OCI-LY7 (cell line): ENCODE measurements around the gene SEC23IP. TPM values are rescaled to one million over a fixed set of nuclear protein-coding genes. Genes with fewer than 3 reads are reported as not detected.
"Not testable (repeated sequence)": the region's sequence is repeated elsewhere in the genome, so short reads cannot be mapped to it uniquely, and the experiment has no call there.

Experiments
- BruUV-seq: library from RNA; stranded (reverse); fragments of 400-500 nt; replicated peaks from 2 replicates; lab custom pipeline; 2021; lab: Mats Ljungman, UMichigan
- CTCF ChIA-PET: fragments of 300-600 bp; sonication (Branson Sonifier 250); formaldehyde crosslinking; loops from one replicate; lab custom pipeline; 2022; ENCODE audit warnings: antibody characterized with exemption; ENCODE audit not compliant: unreplicated experiment; lab: Charles Lee
- POLR2A ChIA-PET: fragments of 300-600 bp; sonication (Branson Sonifier 250); formaldehyde crosslinking; loops from one replicate; lab custom pipeline; 2022; ENCODE audit warnings: antibody characterized with exemption; lab: Charles Lee
- DNase-seq: peaks from one replicate; pipeline ENCODE4 v3.0.0-alpha.2; 2015; ENCODE audit warnings: low spot score
- H2AFZ ChIP-seq: fragments of 200-600 bp; sonication (generic), shearing (Covaris generic); 2 replicates; pipeline ENCODE4 v1.6.1; 2014; ENCODE audit warnings: mild to moderate bottlenecking, antibody characterized with exemption, low read length, moderate library complexity
- H3K27ac ChIP-seq: fragments of 200-600 bp; sonication (generic); 2 replicates; pipeline ENCODE4 v1.5.1; 2014; ENCODE audit warnings: mixed run types, low read depth, mild to moderate bottlenecking, moderate library complexity, low read length, inconsistent platforms; ENCODE audit not compliant: poor library complexity, severe bottlenecking
- H3K36me3 ChIP-seq: fragments of 200-600 bp; sonication (generic); 2 replicates; pipeline ENCODE4 v1.6.1; 2014; ENCODE audit warnings: mild to moderate bottlenecking, antibody characterized with exemption, low read length, moderate library complexity, mixed read lengths; ENCODE audit not compliant: insufficient read depth
- H3K4me1 ChIP-seq: fragments of 200-600 bp; sonication (generic); 2 replicates; pipeline ENCODE4 v1.5.1; 2014; ENCODE audit warnings: mild to moderate bottlenecking, low read length; ENCODE audit not compliant: insufficient read depth, poor library complexity, severe bottlenecking
- H3K4me2 ChIP-seq: fragments of 200-600 bp; sonication (generic); 2 replicates; pipeline ENCODE4 v1.6.1; 2014; ENCODE audit warnings: mild to moderate bottlenecking, low read length
- H3K4me3 ChIP-seq: fragments of 200-600 bp; sonication (generic); 2 replicates; pipeline ENCODE4 v1.5.1; 2014; ENCODE audit warnings: mild to moderate bottlenecking, low read depth, low read length; ENCODE audit not compliant: poor library complexity, severe bottlenecking
- H3K79me2 ChIP-seq: fragments of 200-600 bp; sonication (generic); 2 replicates; pipeline ENCODE4 v1.6.1; 2016; ENCODE audit warnings: low read depth, mild to moderate bottlenecking, low read length, moderate library complexity, mixed read lengths; ENCODE audit not compliant: insufficient read depth
- H3K9me2 ChIP-seq: fragments of 200-600 bp; sonication (generic); 2 replicates; pipeline ENCODE4 v1.6.1; 2016; ENCODE audit warnings: mild to moderate bottlenecking, low read length, mixed read lengths; ENCODE audit not compliant: insufficient read depth
- H3K9me3 ChIP-seq: fragments of 200-600 bp; sonication (generic); 2 replicates; pipeline ENCODE4 v1.6.1; 2014; ENCODE audit warnings: mild to moderate bottlenecking, mixed run types, low read length, mixed read lengths
- H4K20me1 ChIP-seq: fragments of 200-600 bp; sonication (generic); 2 replicates; pipeline ENCODE4 v1.6.1; 2014; ENCODE audit warnings: mild to moderate bottlenecking, antibody characterized with exemption, low read length, moderate library complexity, mixed read lengths; ENCODE audit not compliant: insufficient read depth
- EZH2phosphoT487 ChIP-seq: fragments of 200-600 bp; sonication (generic); IDR thresholded peaks from 2 replicates; pipeline ENCODE4 v1.6.1; 2018; ENCODE audit warnings: low read depth, borderline replicate concordance, mild to moderate bottlenecking, mixed run types, antibody characterized with exemption, low read length, moderate library complexity, mixed read lengths
- intact Hi-C: fragments of 100-400 bp; cut with micrococcal nuclease; formaldehyde crosslinking; loops from one replicate; pipeline ENCODE4 v1.10.0; 2022; ENCODE audit not compliant: unreplicated experiment
- total RNA-seq, 2 experiments: library from RNA; depleted of rRNA in 1 of 2; stranded (reverse); fragments of >200 nt in 1 of 2; shearing (Covaris generic) in 1 of 2; gene quantifications; 2 replicates each; pipeline ENCODE4 v1.2.3, GENCODE V29; 2014 to 2022
- TF ChIP-seq, protein P1 (sequence below): fragments of 200-600 bp; sonication (generic); conservative IDR thresholded peaks from 2 replicates; pipeline ENCODE4 v1.5.1; 2014; ENCODE audit warnings: mild to moderate bottlenecking, antibody characterized with exemption, low read length, moderate library complexity, mixed read lengths

Gene SEC23IP
- total RNA-seq, 2 experiments from 2014 or later = 19.9 to 61.3 TPM

DNA sequence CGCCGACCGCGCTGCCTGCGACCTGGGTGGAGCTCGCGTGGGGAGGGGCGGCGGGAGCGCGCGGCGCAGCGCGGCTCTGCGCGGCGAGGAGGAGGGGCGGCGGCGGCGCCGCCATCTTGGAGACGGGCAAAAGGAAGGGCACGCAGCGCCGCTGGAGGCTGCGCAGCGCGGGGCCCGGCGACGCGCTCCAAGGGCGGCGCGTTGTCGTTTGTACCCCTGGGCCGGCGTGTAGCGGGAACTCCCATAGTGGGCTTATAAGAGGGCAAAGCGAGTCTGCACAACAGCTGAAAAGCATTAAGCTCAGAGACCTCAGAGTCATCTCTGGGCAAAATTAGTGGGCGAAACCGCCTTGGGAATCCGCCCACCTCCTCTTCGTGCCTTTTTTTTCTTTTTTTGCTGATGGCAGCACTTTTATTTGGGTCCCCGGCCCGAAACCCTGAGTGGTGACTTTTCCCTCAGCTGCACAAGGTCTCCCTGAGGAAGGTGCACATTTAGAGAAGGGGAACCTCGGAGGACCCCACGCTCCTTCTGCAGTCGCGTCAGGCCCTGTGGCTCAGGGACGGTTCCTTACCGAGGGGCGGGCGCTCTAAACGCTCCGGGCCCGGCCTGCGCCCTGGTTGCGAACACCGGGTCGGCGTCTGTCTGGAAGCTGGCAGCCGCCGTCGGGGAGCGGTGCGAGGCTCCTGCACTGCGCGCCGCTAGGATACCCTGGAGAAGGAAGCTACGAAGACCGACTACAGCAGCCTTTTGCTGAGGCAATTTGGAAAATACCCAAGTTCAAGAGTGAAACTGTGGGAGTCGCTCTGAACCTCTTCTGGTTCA lies 19.5 kb upstream of the SEC23IP start:
- peaks cover 25% of the 10 kb centered on the region for H4K20me1 ChIP-seq
- H3K4me2 ChIP-seq = peak overlapping the region; percentile 84
- H3K79me2 ChIP-seq = peaks cover 42% of the 10 kb centered on the region
- peak overlapping the region; percentile 85 for H2AFZ ChIP-seq
- no peaks in the 10 kb centered on the region for H3K9me2 ChIP-seq
- TF ChIP-seq, protein P1, sequence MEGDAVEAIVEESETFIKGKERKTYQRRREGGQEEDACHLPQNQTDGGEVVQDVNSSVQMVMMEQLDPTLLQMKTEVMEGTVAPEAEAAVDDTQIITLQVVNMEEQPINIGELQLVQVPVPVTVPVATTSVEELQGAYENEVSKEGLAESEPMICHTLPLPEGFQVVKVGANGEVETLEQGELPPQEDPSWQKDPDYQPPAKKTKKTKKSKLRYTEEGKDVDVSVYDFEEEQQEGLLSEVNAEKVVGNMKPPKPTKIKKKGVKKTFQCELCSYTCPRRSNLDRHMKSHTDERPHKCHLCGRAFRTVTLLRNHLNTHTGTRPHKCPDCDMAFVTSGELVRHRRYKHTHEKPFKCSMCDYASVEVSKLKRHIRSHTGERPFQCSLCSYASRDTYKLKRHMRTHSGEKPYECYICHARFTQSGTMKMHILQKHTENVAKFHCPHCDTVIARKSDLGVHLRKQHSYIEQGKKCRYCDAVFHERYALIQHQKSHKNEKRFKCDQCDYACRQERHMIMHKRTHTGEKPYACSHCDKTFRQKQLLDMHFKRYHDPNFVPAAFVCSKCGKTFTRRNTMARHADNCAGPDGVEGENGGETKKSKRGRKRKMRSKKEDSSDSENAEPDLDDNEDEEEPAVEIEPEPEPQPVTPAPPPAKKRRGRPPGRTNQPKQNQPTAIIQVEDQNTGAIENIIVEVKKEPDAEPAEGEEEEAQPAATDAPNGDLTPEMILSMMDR = no peak
- no peak for TF ChIP-seq EZH2phosphoT487
- BruUV-seq = no TSS peak
- H3K4me3 ChIP-seq = peak overlapping the region; percentile 87
- peak; percentile 91 for DNase-seq
- intact Hi-C loops = loop anchor here (1.0 kb wide), 2 partner anchors 19 to 148 kb away; partner anchors contain the start of gene SEC23IP
- H3K9me3 ChIP-seq = no peaks in the 10 kb centered on the region
- no peaks in the 10 kb centered on the region for H3K36me3 ChIP-seq
- peaks cover 25% of the 10 kb centered on the region for H3K4me1 ChIP-seq
- peak overlapping the region; percentile 61 for H3K27ac ChIP-seq
- ChIA-PET POLR2A (interaction anchor here (0.5 to 3.6 kb wide), 14 partner anchors 8 to 278 kb away, joined by 3 to 39 read pairs (median 4); partner anchors contain the start of genes INPP5F and SEC23IP), CTCF (no interaction called here)

DNA sequence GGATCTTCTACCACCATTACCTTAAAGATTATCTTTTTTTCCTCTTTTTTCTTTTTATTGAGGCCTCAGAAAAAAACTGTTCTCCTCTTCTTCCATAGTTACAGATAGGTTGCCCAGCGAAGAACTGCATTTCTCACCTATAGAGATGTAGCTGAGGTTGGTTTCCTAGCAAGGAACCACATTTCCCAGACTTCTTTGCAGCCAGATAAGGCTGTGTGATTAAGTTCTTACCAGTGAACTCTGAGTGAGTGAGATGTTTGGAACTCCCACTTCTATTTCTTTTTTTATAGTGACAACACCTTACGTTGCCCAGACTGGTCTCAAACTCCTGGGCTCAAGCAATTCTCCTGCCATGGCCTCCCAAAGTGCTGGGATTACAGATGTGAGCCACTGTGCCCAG lies 14.0 kb upstream of the SEC23IP start:
- no peak overlapping the region for H3K4me3 ChIP-seq
- no peak overlapping the region for H2AFZ ChIP-seq
- no peaks in the 10 kb centered on the region for H3K9me2 ChIP-seq
- POLR2A ChIA-PET = no interaction called here
- DNase-seq = no peak
- H3K4me1 ChIP-seq = peaks cover 3% of the 10 kb centered on the region
- CTCF ChIA-PET = no interaction called here
- intact Hi-C loops = no loop called here
- H3K9me3 ChIP-seq = no peaks in the 10 kb centered on the region
- no peaks in the 10 kb centered on the region for H3K36me3 ChIP-seq
- no peaks in the 10 kb centered on the region for H4K20me1 ChIP-seq
- H3K27ac ChIP-seq = no peak overlapping the region
- H3K4me2 ChIP-seq = no peak overlapping the region
- BruUV-seq = no TSS peak
- no peaks in the 10 kb centered on the region for H3K79me2 ChIP-seq
- no peak for TF ChIP-seq EZH2phosphoT487
- TF ChIP-seq, protein P1 = no peak

DNA sequence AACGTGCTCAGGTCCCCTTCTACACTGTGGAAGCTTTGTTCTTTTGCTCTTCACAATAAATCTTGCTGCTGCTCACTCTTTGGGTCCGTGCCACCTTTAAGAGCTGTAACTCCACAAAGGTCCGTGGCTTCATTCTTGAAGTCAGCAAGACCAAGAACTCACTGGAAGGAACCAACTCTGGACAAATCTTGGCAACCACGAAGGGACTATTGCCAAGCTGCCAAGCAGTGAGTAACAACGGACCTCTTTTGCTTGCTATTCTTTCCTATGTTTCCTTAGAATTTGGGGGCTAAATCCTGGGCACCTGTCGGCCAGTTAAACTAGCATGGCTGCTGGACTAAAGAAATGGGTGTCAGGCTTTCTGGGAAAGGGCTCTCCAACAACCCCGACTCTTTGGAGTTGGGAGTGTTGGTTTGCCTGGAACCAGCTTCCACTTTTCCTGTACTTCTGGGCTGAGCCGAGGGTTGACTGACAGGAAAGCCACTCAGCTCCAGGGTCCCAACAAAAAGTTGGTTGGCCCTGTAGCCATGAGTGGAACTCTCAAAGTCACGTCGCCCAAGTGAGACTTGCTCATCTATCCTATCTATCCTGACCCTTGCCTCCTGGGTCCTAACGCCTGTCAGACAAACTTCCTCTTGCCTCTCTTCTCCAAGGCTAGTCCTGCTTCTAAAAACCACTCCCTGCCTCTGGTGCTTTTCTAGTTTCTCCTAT lies 8.5 kb upstream of the SEC23IP start:
- intact Hi-C loops, H3K9me3 ChIP-seq, DNase-seq, CTCF ChIA-PET, BruUV-seq, H4K20me1 ChIP-seq, H3K4me2 ChIP-seq, H2AFZ ChIP-seq, H3K27ac ChIP-seq, H3K4me1 ChIP-seq, H3K4me3 ChIP-seq, H3K36me3 ChIP-seq, H3K9me2 ChIP-seq, H3K79me2 ChIP-seq: not testable (repeated sequence)
- POLR2A ChIA-PET = interaction anchor here (0.6 to 2.4 kb wide), 4 partner anchors 8 to 272 kb away, joined by 3 to 9 read pairs (median 4); partner anchors contain the start of genes MCMBP and SEC23IP

DNA sequence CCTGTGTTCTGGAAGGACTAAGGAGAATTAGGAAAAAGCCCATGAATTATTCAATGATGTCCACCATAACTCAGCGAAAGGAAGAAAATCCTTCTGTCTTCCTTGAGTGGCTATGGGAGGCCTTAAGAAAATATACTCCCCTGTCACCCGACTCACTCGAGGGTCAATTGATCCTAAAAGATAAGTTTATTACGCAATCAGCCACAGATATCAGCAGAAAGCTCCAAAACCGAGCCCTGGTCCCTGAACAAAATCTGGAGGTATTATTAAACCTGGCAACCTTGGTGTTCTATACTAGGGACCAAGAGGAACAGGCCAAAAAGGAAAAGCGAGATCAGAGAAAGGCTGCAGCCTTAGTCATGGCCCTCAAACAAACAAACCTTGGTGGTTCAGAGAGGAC lies 6.5 kb upstream of the SEC23IP start:
- POLR2A ChIA-PET = interaction anchor here (0.9 kb wide), 1 partner anchor 28 kb away, joined by 3 read pairs; no protein-coding TSS in a partner anchor
- CTCF ChIA-PET, BruUV-seq, DNase-seq, H3K27ac ChIP-seq, H2AFZ ChIP-seq, H3K9me3 ChIP-seq, H3K36me3 ChIP-seq, H4K20me1 ChIP-seq, H3K4me1 ChIP-seq, intact Hi-C loops, H3K9me2 ChIP-seq, H3K79me2 ChIP-seq, H3K4me3 ChIP-seq, H3K4me2 ChIP-seq: not testable (repeated sequence)
